SU-DHL-6 (cell line): ENCODE data around the gene CYP26A1.

Experiments
- H2AFZ ChIP-seq: fragments of 200-600 bp; sonication (generic); 2 replicates; pipeline ENCODE4 v1.6.1; 2014; ENCODE audit warnings: low read depth, mild to moderate bottlenecking, moderate library complexity, mixed read lengths, antibody characterized with exemption, low read length; ENCODE audit not compliant: severe bottlenecking
- H3F3A ChIP-seq: fragments of 200-600 bp; shearing (Covaris generic); 2 replicates; pipeline ENCODE4 v1.6.0; 2016; ENCODE audit warnings: antibody characterized with exemption, mild to moderate bottlenecking; ENCODE audit not compliant: insufficient read depth
- H3K27ac ChIP-seq: fragments of 200-600 bp; sonication (generic); 2 replicates; pipeline ENCODE4 v1.5.1; 2016; ENCODE audit warnings: low read depth, mild to moderate bottlenecking, low read length, moderate library complexity, mixed read lengths
- H3K27me3 ChIP-seq: fragments of 200-600 bp; sonication (generic), shearing (Covaris generic); 2 replicates; pipeline ENCODE4 v1.6.0; 2014; ENCODE audit warnings: mild to moderate bottlenecking, low read length
- H3K36me3 ChIP-seq: fragments of 200-600 bp; sonication (generic); 2 replicates; pipeline ENCODE4 v1.6.1; 2014; ENCODE audit warnings: mild to moderate bottlenecking, low read length, mixed read lengths
- H3K4me2 ChIP-seq: fragments of 300-600, 200-600 bp; shearing (Covaris generic), sonication (generic); 2 replicates; pipeline ENCODE4 v1.6.0; 2014; ENCODE audit warnings: low read length, low read depth, mild to moderate bottlenecking; ENCODE audit not compliant: poor library complexity, severe bottlenecking
- H3K4me3 ChIP-seq: fragments of 200-600 bp; sonication (generic); 2 replicates; pipeline ENCODE4 v1.5.1; 2014; ENCODE audit warnings: antibody characterized with exemption, low read length, mild to moderate bottlenecking, mixed read lengths; ENCODE audit not compliant: insufficient read depth, poor library complexity, severe bottlenecking
- H3K79me2 ChIP-seq: fragments of 200-600 bp; sonication (generic); 2 replicates; pipeline ENCODE4 v1.6.1; 2014; ENCODE audit warnings: mild to moderate bottlenecking, low read length, moderate library complexity; ENCODE audit not compliant: insufficient read depth
- H3K9ac ChIP-seq: fragments of 200-600 bp; sonication (generic); 2 replicates; pipeline ENCODE4 v1.7.0; 2014; ENCODE audit warnings: mild to moderate bottlenecking, low read length
- H3K9me2 ChIP-seq: fragments of 200-600 bp; sonication (generic); replicated peaks from 2 replicates; pipeline ENCODE4 v1.6.1; 2014; ENCODE audit warnings: low read length; ENCODE audit not compliant: insufficient read depth
- H3K9me3 ChIP-seq: fragments of 200-600 bp; sonication (generic); 2 replicates; pipeline ENCODE4 v1.6.1; 2014; ENCODE audit warnings: low read length, mixed read lengths; ENCODE audit not compliant: insufficient read depth
- H4K20me1 ChIP-seq: fragments of 200-600 bp; sonication (generic); 2 replicates; pipeline ENCODE4 v1.6.1; 2014; ENCODE audit warnings: low read depth, mild to moderate bottlenecking, antibody characterized with exemption, low read length, moderate library complexity, mixed read lengths
- EZH2phosphoT487 ChIP-seq: fragments of 200-600 bp; sonication (generic), shearing (Covaris generic); conservative IDR thresholded peaks from 2 replicates; pipeline ENCODE4 v1.6.1; 2018; ENCODE audit warnings: mild to moderate bottlenecking, antibody characterized with exemption, low read length, moderate library complexity, mixed read lengths
- TF ChIP-seq, protein P1 (sequence below): fragments of 200-600 bp; sonication (generic); IDR thresholded peaks from one replicate; pipeline ENCODE4 v1.5.1; 2017; ENCODE audit warnings: antibody characterized with exemption, mild to moderate bottlenecking, low read length, moderate library complexity; ENCODE audit not compliant: insufficient read depth, poor library complexity, severe bottlenecking

Gene CYP26A1

DNA sequence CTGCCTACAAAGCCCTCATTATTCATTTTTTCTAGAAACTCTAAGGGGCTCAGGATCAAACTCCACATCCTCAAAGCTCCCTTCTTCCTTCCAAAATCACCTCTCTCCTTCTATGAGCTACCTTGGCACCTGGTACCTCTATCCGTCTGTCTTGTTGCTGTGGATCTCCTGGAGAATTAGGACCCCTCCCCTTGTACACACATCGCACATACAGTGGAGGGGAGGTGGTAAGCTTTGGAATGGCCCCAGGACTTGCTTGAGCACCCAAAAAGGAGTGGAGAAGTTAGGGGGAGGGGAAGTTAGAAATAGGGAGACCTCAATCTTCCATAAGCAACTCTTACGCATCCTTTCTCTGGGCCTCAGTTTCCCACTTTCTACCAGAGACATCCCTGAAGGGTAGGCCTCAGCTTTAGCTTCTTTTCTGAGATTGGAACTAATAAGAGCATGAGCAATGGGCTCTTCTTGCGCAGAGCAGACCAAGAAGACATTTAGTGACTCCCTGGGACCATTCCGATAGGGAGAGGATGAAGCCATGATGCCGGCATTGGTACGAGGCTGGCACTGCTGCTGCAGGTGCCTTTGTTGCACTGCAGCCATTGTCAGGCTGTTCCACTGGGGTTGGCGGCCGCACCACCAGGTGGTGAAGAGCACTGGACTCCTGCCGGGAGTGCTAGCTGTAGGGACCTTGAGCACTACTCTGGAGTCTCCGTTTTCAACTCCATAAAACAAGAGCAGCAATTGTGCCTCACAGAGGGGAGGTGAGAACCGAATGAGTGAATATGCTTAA is 8.6 kb upstream of the CYP26A1 start:
- H3K9ac ChIP-seq = no peak overlapping the region
- H3K4me3 ChIP-seq = no peak overlapping the region
- no peaks in the 10 kb centered on the region for H3K9me2 ChIP-seq
- H3K27ac ChIP-seq = no peak overlapping the region
- H3K79me2 ChIP-seq = no peaks in the 10 kb centered on the region
- no peaks in the 10 kb centered on the region for H3K9me3 ChIP-seq
- no peaks in the 10 kb centered on the region for H3K27me3 ChIP-seq
- no peaks in the 10 kb centered on the region for H3K36me3 ChIP-seq
- H2AFZ ChIP-seq = no peak overlapping the region
- H3F3A ChIP-seq = no peaks in the 10 kb centered on the region
- H3K4me2 ChIP-seq = no peak overlapping the region
- H4K20me1 ChIP-seq = no peaks in the 10 kb centered on the region
- TF ChIP-seq, protein P1, sequence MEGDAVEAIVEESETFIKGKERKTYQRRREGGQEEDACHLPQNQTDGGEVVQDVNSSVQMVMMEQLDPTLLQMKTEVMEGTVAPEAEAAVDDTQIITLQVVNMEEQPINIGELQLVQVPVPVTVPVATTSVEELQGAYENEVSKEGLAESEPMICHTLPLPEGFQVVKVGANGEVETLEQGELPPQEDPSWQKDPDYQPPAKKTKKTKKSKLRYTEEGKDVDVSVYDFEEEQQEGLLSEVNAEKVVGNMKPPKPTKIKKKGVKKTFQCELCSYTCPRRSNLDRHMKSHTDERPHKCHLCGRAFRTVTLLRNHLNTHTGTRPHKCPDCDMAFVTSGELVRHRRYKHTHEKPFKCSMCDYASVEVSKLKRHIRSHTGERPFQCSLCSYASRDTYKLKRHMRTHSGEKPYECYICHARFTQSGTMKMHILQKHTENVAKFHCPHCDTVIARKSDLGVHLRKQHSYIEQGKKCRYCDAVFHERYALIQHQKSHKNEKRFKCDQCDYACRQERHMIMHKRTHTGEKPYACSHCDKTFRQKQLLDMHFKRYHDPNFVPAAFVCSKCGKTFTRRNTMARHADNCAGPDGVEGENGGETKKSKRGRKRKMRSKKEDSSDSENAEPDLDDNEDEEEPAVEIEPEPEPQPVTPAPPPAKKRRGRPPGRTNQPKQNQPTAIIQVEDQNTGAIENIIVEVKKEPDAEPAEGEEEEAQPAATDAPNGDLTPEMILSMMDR = no peak
- no peak for TF ChIP-seq EZH2phosphoT487

DNA sequence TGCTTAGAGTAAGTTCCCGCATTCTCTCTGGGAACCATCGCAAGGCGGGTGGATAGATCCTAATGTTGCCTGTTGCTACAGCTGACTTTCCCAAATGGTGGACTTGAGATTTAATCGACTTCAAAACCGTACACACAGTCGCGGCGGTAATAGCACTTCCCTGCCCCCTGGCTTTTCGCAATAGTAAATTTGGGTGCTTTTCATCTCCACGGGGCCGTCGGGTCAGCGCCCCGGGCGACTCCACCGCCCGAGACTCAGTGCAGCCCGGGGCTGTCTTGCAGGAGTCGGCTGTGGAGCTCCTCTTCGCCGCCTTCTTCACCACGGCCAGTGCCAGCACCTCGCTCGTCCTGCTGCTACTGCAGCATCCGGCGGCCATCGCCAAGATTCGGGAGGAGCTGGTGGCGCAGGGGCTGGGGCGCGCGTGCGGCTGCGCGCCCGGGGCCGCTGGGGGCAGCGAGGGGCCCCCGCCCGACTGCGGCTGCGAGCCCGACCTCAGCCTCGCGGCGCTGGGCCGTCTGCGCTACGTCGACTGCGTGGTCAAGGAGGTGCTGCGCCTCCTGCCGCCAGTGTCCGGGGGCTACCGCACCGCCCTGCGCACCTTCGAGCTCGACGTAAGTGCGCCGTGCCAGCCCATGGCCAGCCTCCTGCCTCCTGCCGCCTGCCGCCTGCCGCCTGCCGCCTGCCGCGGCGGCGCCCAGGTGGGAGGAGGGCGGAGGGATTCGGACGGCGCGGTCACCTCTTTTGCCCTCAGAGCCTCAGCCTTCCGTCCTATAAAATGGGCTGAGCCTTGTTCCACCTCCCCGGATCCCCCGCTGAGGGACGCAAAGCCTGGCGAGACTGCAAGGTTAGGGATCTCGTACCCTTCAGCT is 7.8 kb upstream of the CYP26A1 start:
- H2AFZ ChIP-seq = no peak overlapping the region
- no peak overlapping the region for H3K9ac ChIP-seq
- no peaks in the 10 kb centered on the region for H3K9me2 ChIP-seq
- H3K36me3 ChIP-seq = no peaks in the 10 kb centered on the region
- no peaks in the 10 kb centered on the region for H3F3A ChIP-seq
- no peak overlapping the region for H3K4me2 ChIP-seq
- TF ChIP-seq EZH2phosphoT487 = no peak
- TF ChIP-seq, protein P1 = no peak
- no peak overlapping the region for H3K27ac ChIP-seq
- H4K20me1 ChIP-seq = no peaks in the 10 kb centered on the region
- H3K79me2 ChIP-seq = no peaks in the 10 kb centered on the region
- no peaks in the 10 kb centered on the region for H3K9me3 ChIP-seq
- H3K4me3 ChIP-seq = no peak overlapping the region
- H3K27me3 ChIP-seq = no peaks in the 10 kb centered on the region

DNA sequence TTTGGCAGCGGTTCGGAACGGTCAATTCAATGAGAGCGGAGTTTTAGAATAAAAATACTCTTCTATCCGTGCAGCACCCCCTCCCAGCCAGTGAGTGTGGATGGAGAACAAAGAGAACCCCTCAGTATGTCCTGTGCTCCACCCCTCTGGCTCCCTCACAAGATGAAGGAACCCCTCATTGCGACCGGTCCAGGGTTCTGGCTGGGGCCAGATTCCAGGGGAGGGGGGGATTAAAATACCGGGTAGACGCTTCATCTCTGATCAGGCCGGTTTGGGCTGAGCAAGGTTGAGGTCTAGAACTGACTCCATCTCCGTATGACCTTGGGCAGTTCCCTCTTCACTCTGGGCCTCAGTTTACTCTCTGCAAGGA is 7.2 kb upstream of the CYP26A1 start:
- no peak overlapping the region for H3K4me3 ChIP-seq
- H3K36me3 ChIP-seq = no peaks in the 10 kb centered on the region
- no peaks in the 10 kb centered on the region for H3K9me3 ChIP-seq
- no peak overlapping the region for H3K9ac ChIP-seq
- no peak overlapping the region for H3K27ac ChIP-seq
- H3K79me2 ChIP-seq = no peaks in the 10 kb centered on the region
- no peak overlapping the region for H2AFZ ChIP-seq
- H3K27me3 ChIP-seq = no peaks in the 10 kb centered on the region
- no peaks in the 10 kb centered on the region for H3K9me2 ChIP-seq
- H4K20me1 ChIP-seq = no peaks in the 10 kb centered on the region
- H3F3A ChIP-seq = no peaks in the 10 kb centered on the region
- TF ChIP-seq, protein P1 = no peak
- TF ChIP-seq EZH2phosphoT487 = no peak
- H3K4me2 ChIP-seq = no peak overlapping the region
